GM12878 (cell line): ENCODE data around the gene FSTL4.

Source experiments
- CHD1 ChIP-seq: IDR thresholded peaks from 2 replicates; pipeline ENCODE4 v1.6.1; 2012; ENCODE audit warnings: low read depth, low read length, improper control_type of control experiment
- EZH2 ChIP-seq: IDR thresholded peaks from 2 replicates; pipeline ENCODE4 v1.6.1; 2012; ENCODE audit warnings: low read depth, mild to moderate bottlenecking, control low read depth, inconsistent platforms, low read length, borderline replicate concordance; ENCODE audit not compliant: control insufficient read depth
- POLR2AphosphoS5 ChIP-seq: IDR thresholded peaks from 2 replicates; pipeline ENCODE4 v1.6.1; 2011; ENCODE audit warnings: mild to moderate bottlenecking, low read length, inconsistent platforms
- STAT1 ChIP-seq: fragments of 450-650 bp; conservative IDR thresholded peaks from 2 replicates; pipeline ENCODE4 v1.6.1; 2014; ENCODE audit warnings: antibody characterized with exemption, mild to moderate bottlenecking
- ZNF384 ChIP-seq: IDR thresholded peaks from 2 replicates; pipeline ENCODE4 v1.6.1; 2012; ENCODE audit warnings: low read depth, mild to moderate bottlenecking, low read length, improper control_type of control experiment, borderline replicate concordance
- TF ChIP-seq, protein P1 (sequence below): IDR thresholded peaks from 2 replicates; pipeline ENCODE4 v1.6.1; 2011; ENCODE audit warnings: mild to moderate bottlenecking, low read depth, low read length, moderate library complexity; ENCODE audit not compliant: insufficient replicate concordance
- TF ChIP-seq, protein P2 (sequence below), 3 experiments: IDR thresholded peaks in 2 of 3; conservative IDR thresholded peaks in 1 of 3; 2 replicates each; pipeline ENCODE4 v1.5.1; 2011; ENCODE audit warnings: low read depth in 3 of 3, low read length in 3 of 3, mild to moderate bottlenecking in 3 of 3, control low read depth in 2 of 3, moderate library complexity in 2 of 3, inconsistent platforms in 1 of 3, mixed read lengths in 1 of 3; ENCODE audit not compliant: control insufficient read depth in 2 of 3, insufficient read depth in 1 of 3; ENCODE audit errors: extremely low read depth in 1 of 3
- TF ChIP-seq, protein P3 (sequence below): IDR thresholded peaks from 2 replicates; pipeline ENCODE4 v1.6.1; 2011; ENCODE audit warnings: low read depth, low read length, improper control_type of control experiment, borderline replicate concordance
- TF ChIP-seq, protein P4 (sequence below): fragments of 150-350 bp; IDR thresholded peaks from 2 replicates; pipeline ENCODE4 v1.6.1; 2016; ENCODE audit warnings: low read depth, low read length

DNA sequence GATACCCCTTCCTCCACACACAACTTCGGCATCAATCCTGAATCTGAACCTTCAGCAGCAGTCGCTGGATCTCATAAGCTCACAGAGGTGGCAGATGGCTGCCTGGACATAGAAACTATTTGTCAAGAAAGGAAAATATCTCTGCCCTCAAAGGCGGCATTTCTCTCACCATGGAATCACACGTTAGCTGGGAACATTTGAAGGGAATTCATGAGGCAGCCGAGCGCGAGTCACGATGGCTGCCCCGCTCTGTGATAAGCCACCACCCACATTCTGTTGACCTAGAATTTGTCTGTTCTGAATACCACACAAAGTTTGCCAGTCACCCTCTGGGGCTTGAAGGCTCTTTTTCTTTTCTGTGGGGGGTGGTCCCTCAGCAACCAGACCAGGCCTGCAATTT, 157.9 kb downstream of the FSTL4 start:
- TF ChIP-seq, protein P1, sequence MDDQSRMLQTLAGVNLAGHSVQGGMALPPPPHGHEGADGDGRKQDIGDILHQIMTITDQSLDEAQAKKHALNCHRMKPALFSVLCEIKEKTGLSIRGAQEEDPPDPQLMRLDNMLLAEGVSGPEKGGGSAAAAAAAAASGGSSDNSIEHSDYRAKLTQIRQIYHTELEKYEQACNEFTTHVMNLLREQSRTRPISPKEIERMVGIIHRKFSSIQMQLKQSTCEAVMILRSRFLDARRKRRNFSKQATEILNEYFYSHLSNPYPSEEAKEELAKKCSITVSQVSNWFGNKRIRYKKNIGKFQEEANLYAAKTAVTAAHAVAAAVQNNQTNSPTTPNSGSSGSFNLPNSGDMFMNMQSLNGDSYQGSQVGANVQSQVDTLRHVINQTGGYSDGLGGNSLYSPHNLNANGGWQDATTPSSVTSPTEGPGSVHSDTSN = no peak
- TF ChIP-seq EZH2 = no peak
- TF ChIP-seq POLR2AphosphoS5 = no peak
- TF ChIP-seq, protein P2, sequence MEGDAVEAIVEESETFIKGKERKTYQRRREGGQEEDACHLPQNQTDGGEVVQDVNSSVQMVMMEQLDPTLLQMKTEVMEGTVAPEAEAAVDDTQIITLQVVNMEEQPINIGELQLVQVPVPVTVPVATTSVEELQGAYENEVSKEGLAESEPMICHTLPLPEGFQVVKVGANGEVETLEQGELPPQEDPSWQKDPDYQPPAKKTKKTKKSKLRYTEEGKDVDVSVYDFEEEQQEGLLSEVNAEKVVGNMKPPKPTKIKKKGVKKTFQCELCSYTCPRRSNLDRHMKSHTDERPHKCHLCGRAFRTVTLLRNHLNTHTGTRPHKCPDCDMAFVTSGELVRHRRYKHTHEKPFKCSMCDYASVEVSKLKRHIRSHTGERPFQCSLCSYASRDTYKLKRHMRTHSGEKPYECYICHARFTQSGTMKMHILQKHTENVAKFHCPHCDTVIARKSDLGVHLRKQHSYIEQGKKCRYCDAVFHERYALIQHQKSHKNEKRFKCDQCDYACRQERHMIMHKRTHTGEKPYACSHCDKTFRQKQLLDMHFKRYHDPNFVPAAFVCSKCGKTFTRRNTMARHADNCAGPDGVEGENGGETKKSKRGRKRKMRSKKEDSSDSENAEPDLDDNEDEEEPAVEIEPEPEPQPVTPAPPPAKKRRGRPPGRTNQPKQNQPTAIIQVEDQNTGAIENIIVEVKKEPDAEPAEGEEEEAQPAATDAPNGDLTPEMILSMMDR (IDR thresholded peaks at IDR 0.05 in 2 of 3, conservative IDR thresholded peaks at IDR 0.05 in 1 of 3; ENCODE audit: control insufficient read depth in 2 of 3, extremely low read depth in 1 of 3, insufficient read depth in 1 of 3, low read depth in 3 of 3, low read length in 3 of 3) = no peak
- TF ChIP-seq STAT1 = no peak
- TF ChIP-seq, protein P3, sequence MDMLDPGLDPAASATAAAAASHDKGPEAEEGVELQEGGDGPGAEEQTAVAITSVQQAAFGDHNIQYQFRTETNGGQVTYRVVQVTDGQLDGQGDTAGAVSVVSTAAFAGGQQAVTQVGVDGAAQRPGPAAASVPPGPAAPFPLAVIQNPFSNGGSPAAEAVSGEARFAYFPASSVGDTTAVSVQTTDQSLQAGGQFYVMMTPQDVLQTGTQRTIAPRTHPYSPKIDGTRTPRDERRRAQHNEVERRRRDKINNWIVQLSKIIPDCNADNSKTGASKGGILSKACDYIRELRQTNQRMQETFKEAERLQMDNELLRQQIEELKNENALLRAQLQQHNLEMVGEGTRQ = no peak
- TF ChIP-seq CHD1 = no peak
- TF ChIP-seq ZNF384 = no peak
- TF ChIP-seq, protein P4, sequence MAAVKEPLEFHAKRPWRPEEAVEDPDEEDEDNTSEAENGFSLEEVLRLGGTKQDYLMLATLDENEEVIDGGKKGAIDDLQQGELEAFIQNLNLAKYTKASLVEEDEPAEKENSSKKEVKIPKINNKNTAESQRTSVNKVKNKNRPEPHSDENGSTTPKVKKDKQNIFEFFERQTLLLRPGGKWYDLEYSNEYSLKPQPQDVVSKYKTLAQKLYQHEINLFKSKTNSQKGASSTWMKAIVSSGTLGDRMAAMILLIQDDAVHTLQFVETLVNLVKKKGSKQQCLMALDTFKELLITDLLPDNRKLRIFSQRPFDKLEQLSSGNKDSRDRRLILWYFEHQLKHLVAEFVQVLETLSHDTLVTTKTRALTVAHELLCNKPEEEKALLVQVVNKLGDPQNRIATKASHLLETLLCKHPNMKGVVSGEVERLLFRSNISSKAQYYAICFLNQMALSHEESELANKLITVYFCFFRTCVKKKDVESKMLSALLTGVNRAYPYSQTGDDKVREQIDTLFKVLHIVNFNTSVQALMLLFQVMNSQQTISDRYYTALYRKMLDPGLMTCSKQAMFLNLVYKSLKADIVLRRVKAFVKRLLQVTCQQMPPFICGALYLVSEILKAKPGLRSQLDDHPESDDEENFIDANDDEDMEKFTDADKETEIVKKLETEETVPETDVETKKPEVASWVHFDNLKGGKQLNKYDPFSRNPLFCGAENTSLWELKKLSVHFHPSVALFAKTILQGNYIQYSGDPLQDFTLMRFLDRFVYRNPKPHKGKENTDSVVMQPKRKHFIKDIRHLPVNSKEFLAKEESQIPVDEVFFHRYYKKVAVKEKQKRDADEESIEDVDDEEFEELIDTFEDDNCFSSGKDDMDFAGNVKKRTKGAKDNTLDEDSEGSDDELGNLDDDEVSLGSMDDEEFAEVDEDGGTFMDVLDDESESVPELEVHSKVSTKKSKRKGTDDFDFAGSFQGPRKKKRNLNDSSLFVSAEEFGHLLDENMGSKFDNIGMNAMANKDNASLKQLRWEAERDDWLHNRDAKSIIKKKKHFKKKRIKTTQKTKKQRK = no peak
